Caco-2 (cell line): ENCODE data around the gene ACE. TPM values are rescaled to one million over a fixed set of nuclear protein-coding genes. Genes with fewer than 3 reads are reported as not detected.

Experiments used
- BruUV-seq: library from RNA; stranded (reverse); fragments of 400-500 nt; replicated peaks from 2 replicates; lab custom pipeline; 2021; lab: Mats Ljungman, UMichigan
- CTCF ChIA-PET: fragments of 300-600 bp; sonication (Branson Sonifier 250); formaldehyde crosslinking; loops from one replicate; lab custom pipeline; 2022; ENCODE audit warnings: antibody characterized with exemption; lab: Charles Lee
- POLR2A ChIA-PET: fragments of 300-600 bp; sonication (Branson Sonifier 250); formaldehyde crosslinking; loops from one replicate; lab custom pipeline; 2022; ENCODE audit warnings: antibody characterized with exemption; lab: Charles Lee
- DNase-seq, 2 experiments: peaks; one replicate each; pipeline versions ENCODE4 v3.0.0 to v3.0.0-alpha.2; 2020 to 2022
- H3K27me3 ChIP-seq: replicated peaks from 2 replicates; pipeline ENCODE4 v1.6.0; 2011; ENCODE audit warnings: low read length; ENCODE audit not compliant: control insufficient read depth, insufficient read depth
- H3K36me3 ChIP-seq: 2 replicates; pipeline ENCODE4 v1.5.1; 2011; ENCODE audit warnings: low read length; ENCODE audit not compliant: control insufficient read depth, insufficient read depth
- H3K4me1 ChIP-seq: fragments of 250-450 bp; sonication (Bioruptor Pico); 2 replicates; pipeline ENCODE4 v1.5.1; 2020; ENCODE audit warnings: mild to moderate bottlenecking
- H3K4me3 ChIP-seq: 2 replicates; pipeline ENCODE4 v1.5.1; 2011; ENCODE audit warnings: low read depth, mild to moderate bottlenecking, control low read depth, low read length
- H3K9me3 ChIP-seq: fragments of 250-450 bp; sonication (Bioruptor Pico); 2 replicates; pipeline ENCODE4 v1.5.1; 2020; ENCODE audit warnings: mild to moderate bottlenecking, moderate library complexity
- H3K27ac Mint-ChIP-seq: one replicate; pipeline ENCODE4 v1.8.0; 2022; ENCODE audit warnings: mixed read lengths; ENCODE audit not compliant: unreplicated experiment
- H3K27me3 Mint-ChIP-seq: one replicate; pipeline ENCODE4 v1.8.0; 2022; ENCODE audit warnings: mixed read lengths; ENCODE audit not compliant: insufficient read depth, unreplicated experiment
- H3K36me3 Mint-ChIP-seq: one replicate; pipeline ENCODE4 v1.8.0; 2022; ENCODE audit warnings: mild to moderate bottlenecking, mixed read lengths; ENCODE audit not compliant: insufficient read depth, unreplicated experiment
- H3K4me1 Mint-ChIP-seq: one replicate; pipeline ENCODE4 v1.8.0; 2022; ENCODE audit warnings: low read depth, mixed read lengths; ENCODE audit not compliant: unreplicated experiment
- H3K4me3 Mint-ChIP-seq: one replicate; pipeline ENCODE4 v1.8.0; 2022; ENCODE audit warnings: mild to moderate bottlenecking, moderate library complexity, mixed read lengths; ENCODE audit not compliant: unreplicated experiment
- H3K9me3 Mint-ChIP-seq: one replicate; pipeline ENCODE4 v1.8.0; 2022; ENCODE audit warnings: mixed read lengths; ENCODE audit not compliant: unreplicated experiment
- CTCF ChIP-seq, 2 experiments: fragments of 200-600 bp in 1 of 2; IDR thresholded peaks; 1 replicate in 1 of 2; 2 replicates in 1 of 2; pipeline versions ENCODE4 v1.5.1 to v1.8.0; 2011 to 2022; ENCODE audit warnings: antibody characterized with exemption in 1 of 2, control low read depth in 1 of 2, inconsistent platforms in 1 of 2, low read depth in 1 of 2, low read length in 1 of 2, mild to moderate bottlenecking in 1 of 2, moderate library complexity in 1 of 2; ENCODE audit not compliant: insufficient read depth in 1 of 2, severe bottlenecking in 1 of 2, unreplicated experiment in 1 of 2
- intact Hi-C: fragments of 100-400 bp; cut with micrococcal nuclease; formaldehyde crosslinking; loops from one replicate; pipeline ENCODE4 v1.10.0; 2022; ENCODE audit not compliant: unreplicated experiment
- total RNA-seq: library from RNA; stranded (reverse); gene quantifications from 2 replicates; pipeline ENCODE4 v1.2.3, GENCODE V29; 2022

ACE gene
- total RNA-seq, 1 experiment from 2014 or later = 3.4 TPM

GRCh38 chr17:63531022-63531965 is 54.4 kb downstream of the ACE start:
- Mint-ChIP-seq H3K36me3 (no peaks in the 10 kb centered on the region), H3K4me1 (no peaks in the 10 kb centered on the region), H3K27ac (no peak overlapping the region), H3K27me3 (peaks cover 11% of the 10 kb centered on the region), H3K9me3 (no peaks in the 10 kb centered on the region), H3K4me3 (no peak overlapping the region)
- no peak for DNase-seq
- Histone ChIP-seq H3K36me3 (no peaks in the 10 kb centered on the region), H3K9me3 (no peaks in the 10 kb centered on the region), H3K4me3 (no peak overlapping the region), H3K4me1 (no peaks in the 10 kb centered on the region), H3K27me3 (no peaks in the 10 kb centered on the region)
- no TSS peak for BruUV-seq
- TF ChIP-seq CTCF (IDR thresholded peaks at IDR 0.05; ENCODE audit: insufficient read depth in 1 of 2, low read depth in 1 of 2, low read length in 1 of 2, severe bottlenecking in 1 of 2, unreplicated experiment in 1 of 2) = no peak
- intact Hi-C loops = no loop called here
- ChIA-PET CTCF (no interaction called here), POLR2A (no interaction called here)

DNA sequence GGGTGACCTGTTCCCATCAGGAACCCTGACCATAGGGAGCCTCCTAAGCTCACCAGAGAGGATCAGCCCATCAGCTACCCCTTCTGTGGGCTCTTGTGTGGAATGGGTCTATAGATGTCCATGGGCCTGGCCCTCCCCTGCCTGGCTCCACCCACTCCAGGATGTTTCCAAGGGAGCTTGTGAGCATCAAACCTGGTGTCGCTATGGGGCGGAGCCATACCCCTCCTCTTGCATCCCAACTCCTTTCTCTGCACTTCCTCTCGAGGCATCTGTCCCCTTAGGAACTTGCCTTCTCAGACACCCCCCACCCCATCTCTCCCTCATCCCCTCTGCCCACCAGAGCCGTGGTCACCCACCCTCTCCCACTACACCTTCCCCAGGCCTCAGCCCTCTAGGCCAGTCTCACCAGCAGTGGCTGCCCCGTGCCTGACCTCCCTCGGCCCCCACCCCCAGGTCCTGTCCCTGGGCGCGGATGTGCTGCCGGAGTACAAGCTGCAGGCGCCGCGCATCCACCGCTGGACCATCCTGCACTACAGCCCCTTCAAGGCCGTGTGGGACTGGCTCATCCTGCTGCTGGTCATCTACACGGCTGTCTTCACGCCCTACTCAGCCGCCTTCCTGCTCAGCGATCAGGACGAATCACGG is 56.7 kb downstream of the ACE start:
- no peak overlapping the region for H3K4me3 Mint-ChIP-seq
- TF ChIP-seq CTCF (IDR thresholded peaks at IDR 0.05; ENCODE audit: insufficient read depth in 1 of 2, low read depth in 1 of 2, low read length in 1 of 2, severe bottlenecking in 1 of 2, unreplicated experiment in 1 of 2) = no peak
- intact Hi-C loops = no loop called here
- no peaks in the 10 kb centered on the region for H3K4me1 Mint-ChIP-seq
- no peaks in the 10 kb centered on the region for H3K4me1 ChIP-seq
- peaks cover 7% of the 10 kb centered on the region for H3K27me3 Mint-ChIP-seq
- no peaks in the 10 kb centered on the region for H3K9me3 Mint-ChIP-seq
- H3K27ac Mint-ChIP-seq = no peak overlapping the region
- no peaks in the 10 kb centered on the region for H3K36me3 ChIP-seq
- CTCF ChIA-PET = no interaction called here
- H3K27me3 ChIP-seq = no peaks in the 10 kb centered on the region
- BruUV-seq = no TSS peak
- POLR2A ChIA-PET = no interaction called here
- no peaks in the 10 kb centered on the region for H3K9me3 ChIP-seq
- H3K36me3 Mint-ChIP-seq = no peaks in the 10 kb centered on the region
- DNase-seq = no peak
- no peak overlapping the region for H3K4me3 ChIP-seq

DNA sequence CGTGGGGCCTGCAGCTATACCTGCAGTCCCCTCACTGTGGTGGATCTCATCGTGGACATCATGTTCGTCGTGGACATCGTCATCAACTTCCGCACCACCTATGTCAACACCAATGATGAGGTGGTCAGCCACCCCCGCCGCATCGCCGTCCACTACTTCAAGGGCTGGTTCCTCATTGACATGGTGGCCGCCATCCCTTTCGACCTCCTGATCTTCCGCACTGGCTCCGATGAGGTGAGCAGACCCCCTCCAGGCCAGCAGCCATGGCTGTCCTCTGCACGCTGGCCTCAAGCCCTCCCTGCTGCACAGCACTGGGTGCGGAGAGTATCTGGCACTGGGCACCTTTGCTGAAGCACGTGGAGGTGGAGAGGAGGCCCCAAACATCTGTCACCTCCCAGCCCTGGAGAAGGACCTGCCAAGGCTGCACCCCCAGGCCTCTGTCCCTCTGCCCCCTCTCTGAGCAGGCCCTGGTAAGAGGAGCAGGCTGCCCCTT is 57.3 kb downstream of the ACE start:
- no peak overlapping the region for H3K27ac Mint-ChIP-seq
- H3K4me1 ChIP-seq = no peaks in the 10 kb centered on the region
- H3K9me3 Mint-ChIP-seq = no peaks in the 10 kb centered on the region
- no peak overlapping the region for H3K4me3 Mint-ChIP-seq
- peaks cover 8% of the 10 kb centered on the region for H3K27me3 Mint-ChIP-seq
- H3K36me3 Mint-ChIP-seq = no peaks in the 10 kb centered on the region
- no peak for TF ChIP-seq CTCF (IDR thresholded peaks at IDR 0.05; ENCODE audit: insufficient read depth in 1 of 2, low read depth in 1 of 2, low read length in 1 of 2, severe bottlenecking in 1 of 2, unreplicated experiment in 1 of 2)
- intact Hi-C loops = no loop called here
- H3K4me1 Mint-ChIP-seq = no peaks in the 10 kb centered on the region
- no peak for DNase-seq
- no TSS peak for BruUV-seq
- no peak overlapping the region for H3K4me3 ChIP-seq
- H3K36me3 ChIP-seq = no peaks in the 10 kb centered on the region
- ChIA-PET POLR2A (no interaction called here), CTCF (no interaction called here)
- no peaks in the 10 kb centered on the region for H3K9me3 ChIP-seq
- no peaks in the 10 kb centered on the region; the same call in 1 of the 2 replicates for H3K27me3 ChIP-seq
